Transverse colon (tissue), 4 donors: Measurements from ENCODE around the gene WDR72. TPM values are rescaled to one million over a fixed set of nuclear protein-coding genes. Genes with fewer than 3 reads are reported as not detected.
A peak's percentile ranks its signal among the peaks of the same experiment; 100 is the strongest.
"Not testable (repeated sequence)": the region's sequence is repeated elsewhere in the genome, so short reads cannot be mapped to it uniquely, and the experiment has no call there.

Source experiments
- DNase-seq: peaks from one replicate; pipeline ENCODE4 v3.0.0-alpha.2; 2019
- H3K27ac ChIP-seq, 4 donors: fragments of 200-600 bp; sonication (generic); 2 replicates each; pipeline ENCODE4 v1.5.1; 2016 to 2018; ENCODE audit warnings: inconsistent platforms in 4 of 4
- H3K27me3 ChIP-seq: fragments of 200-600 bp; sonication (generic); 2 replicates; pipeline ENCODE4 v1.5.1; 2017; ENCODE audit warnings: inconsistent platforms
- H3K36me3 ChIP-seq, 4 donors: fragments of 200-600 bp; sonication (generic); 2 replicates each; pipeline ENCODE4 v1.5.1; 2017 to 2019; ENCODE audit warnings: inconsistent platforms in 4 of 4
- H3K4me1 ChIP-seq, 4 donors: fragments of 200-600 bp; sonication (generic); 2 replicates each; pipeline ENCODE4 v1.5.1; 2017 to 2020; ENCODE audit warnings: inconsistent platforms in 4 of 4
- H3K4me3 ChIP-seq, 4 donors: fragments of 200-600 bp; sonication (generic); 1 replicate in 1 of 4; 2 replicates in 3 of 4; pipeline versions ENCODE4 v1.5.1 to v1.6.1; 2017 to 2019; ENCODE audit warnings: inconsistent platforms in 4 of 4
- H3K9me3 ChIP-seq, 2 donors: fragments of 200-600 bp; sonication (generic); 2 replicates each; pipeline ENCODE4 v1.5.1; 2017 to 2019; ENCODE audit warnings: inconsistent platforms in 2 of 2
- CTCF ChIP-seq, 5 experiments: fragments of 200-600 bp in 3 of 5; fragments of 450-650 bp in 2 of 5; sonication (generic) in 3 of 5; IDR thresholded peaks; 1 replicate in 2 of 5; 2 replicates in 3 of 5; pipeline ENCODE4 v1.5.1; 2016 to 2017; ENCODE audit warnings: antibody characterized with exemption in 5 of 5, inconsistent platforms in 3 of 5, mild to moderate bottlenecking in 2 of 5, moderate library complexity in 1 of 5
- EP300 ChIP-seq: sonication (generic); formaldehyde crosslinking; IDR thresholded peaks from one replicate; pipeline ENCODE4 v1.6.1; 2017; ENCODE audit warnings: antibody characterized with exemption, low read depth
- POLR2A ChIP-seq: fragments of 450-650 bp; IDR thresholded peaks from one replicate; pipeline ENCODE4 v1.6.1; 2016; ENCODE audit warnings: antibody characterized with exemption, mild to moderate bottlenecking, moderate library complexity
- POLR2AphosphoS5 ChIP-seq, 3 donors: sonication (generic); formaldehyde crosslinking; IDR thresholded peaks; one replicate each; pipeline ENCODE4 v1.6.1; 2016; ENCODE audit warnings: antibody characterized with exemption in 3 of 3
- WGBS, 2 donors: methylation state at CpG; one replicate each; pipeline ENCODE4 v1.1.5; 2018; ENCODE audit warnings: low coverage in 1 of 2; 5-methylcytosine and 5-hydroxymethylcytosine counted together
- in situ Hi-C, 4 donors: fragments of 200-750 bp; cut with MboI; loops; one replicate each; pipeline versions ENCODE4 v1.15.0 to v1.15.1; 2017; ENCODE audit warnings: low sequenced_read_pairs in 3 of 4, low pct_ligation_motif_present in 1 of 4, low pct_unique_long_range_greater_than_20kb in 1 of 4
- intact Hi-C: fragments of 100-400 bp; cut with DNase I; formaldehyde crosslinking; loops from one replicate; pipeline ENCODE4 v1.15.1; 2023; ENCODE audit warnings: low total_unique reads
- total RNA-seq, 4 donors: library from RNA; depleted of rRNA; stranded (reverse); fragments of >200 nt; gene quantifications; one replicate each; pipeline ENCODE4 v1.1.0, GENCODE V29; 2016

Gene WDR72
- total RNA-seq, 4 donors from 2014 or later: 0.14 to 0.16 TPM; not detected in 2

GRCh38 chr15:53791581-53791980 is 32.1 kb upstream of the WDR72 start:
- peaks cover 0 to 8% (median 0%) of the 10 kb centered on the region in 4 donors for H3K4me1 ChIP-seq
- no peak overlapping the region for H3K4me3 ChIP-seq
- 43 to 68% methylated on average over 3 to 9 of the region's 9 CpGs for WGBS, 2 donors
- peaks cover 5% of the 10 kb centered on the region for H3K27me3 ChIP-seq
- TF ChIP-seq POLR2AphosphoS5 (IDR thresholded peaks at IDR 0.05) (no peak), CTCF (IDR thresholded peaks at IDR 0.05) (no peak), POLR2A (no peak), EP300 (no peak)
- intact Hi-C loops (no loop called here), in situ Hi-C loops (no loop called here)
- H3K36me3 ChIP-seq: no peaks in the 10 kb centered on the region
- no peaks in the 10 kb centered on the region for H3K9me3 ChIP-seq
- no peak overlapping the region for H3K27ac ChIP-seq
- no peak for DNase-seq

- Histone ChIP-seq H3K9me3 (no peaks in the 10 kb centered on the region), H3K4me1 (peaks cover 0 to 15% (median 2%) of the 10 kb centered on the region in 4 donors), H3K36me3 (no peaks in the 10 kb centered on the region), H3K27ac (no peak overlapping the region), H3K4me3 (no peak overlapping the region), H3K27me3 (no peaks in the 10 kb centered on the region)
- in situ Hi-C loops: no loop called here
- 54 to 56% methylated on average over 2 of the region's 2 CpGs for WGBS, 2 donors
- no peak for DNase-seq
- intact Hi-C loops: no loop called here
- no peak for TF ChIP-seq EP300
- no peak for TF ChIP-seq CTCF (IDR thresholded peaks at IDR 0.05)
- no peak for TF ChIP-seq POLR2AphosphoS5 (IDR thresholded peaks at IDR 0.05)
- TF ChIP-seq POLR2A: no peak
Observed at GRCh38 chr15:53789654-53790375, 30.4 kb upstream of the WDR72 start.

- TF ChIP-seq CTCF (IDR thresholded peaks at IDR 0.05): no peak
- Histone ChIP-seq H3K27ac (peak overlapping the region in 2 of 4 donors; percentile 5 to 49), H3K4me1 (peaks cover 0 to 15% (median 2%) of the 10 kb centered on the region in 4 donors), H3K9me3 (no peaks in the 10 kb centered on the region), H3K27me3 (no peaks in the 10 kb centered on the region), H3K4me3 (no peak overlapping the region), H3K36me3 (no peaks in the 10 kb centered on the region)
- WGBS, 2 donors: 39 to 54% methylated on average over 2 of the region's 2 CpGs
- intact Hi-C loops (no loop called here), in situ Hi-C loops (no loop called here)
- DNase-seq: peak; percentile 29
Observed at GRCh38 chr15:53786401-53786800, 26.9 kb upstream of the WDR72 start.

- peaks cover 0 to 15% (median 2%) of the 10 kb centered on the region in 4 donors for H3K4me1 ChIP-seq
- H3K4me3 ChIP-seq, intact Hi-C loops, H3K36me3 ChIP-seq, in situ Hi-C loops, H3K27ac ChIP-seq, H3K9me3 ChIP-seq, H3K27me3 ChIP-seq, DNase-seq: not testable (repeated sequence)
- 89 to 100% methylated on average over 1 to 2 of the region's 2 CpGs for WGBS, 2 donors
Observed at GRCh38 chr15:53785241-53785640, 25.8 kb upstream of the WDR72 start.

- no peaks in the 10 kb centered on the region for H3K9me3 ChIP-seq
- no peak for DNase-seq
- no peak overlapping the region for H3K27ac ChIP-seq
- H3K27me3 ChIP-seq: peaks cover 33% of the 10 kb centered on the region
- WGBS, 2 donors: 85 to 100% methylated on average over 2 of the region's 2 CpGs
- H3K36me3 ChIP-seq: no peaks in the 10 kb centered on the region
- H3K4me3 ChIP-seq: no peak overlapping the region
- peaks cover 0 to 10% (median 0%) of the 10 kb centered on the region in 4 donors for H3K4me1 ChIP-seq
- TF ChIP-seq EP300 (no peak), CTCF (IDR thresholded peaks at IDR 0.05) (no peak), POLR2A (no peak), POLR2AphosphoS5 (IDR thresholded peaks at IDR 0.05) (no peak)
- intact Hi-C loops (no loop called here), in situ Hi-C loops (no loop called here)
Observed at GRCh38 chr15:53762916-53763315, 3.5 kb upstream of the WDR72 start.
